ENCODE measurements around the gene IL20RB. TPM values are rescaled to one million over a fixed set of nuclear protein-coding genes. Genes with fewer than 3 reads are reported as not detected.

IL20RB gene
- total RNA-seq, 1 experiment from 2014 or later: 6.9 TPM

DNA sequence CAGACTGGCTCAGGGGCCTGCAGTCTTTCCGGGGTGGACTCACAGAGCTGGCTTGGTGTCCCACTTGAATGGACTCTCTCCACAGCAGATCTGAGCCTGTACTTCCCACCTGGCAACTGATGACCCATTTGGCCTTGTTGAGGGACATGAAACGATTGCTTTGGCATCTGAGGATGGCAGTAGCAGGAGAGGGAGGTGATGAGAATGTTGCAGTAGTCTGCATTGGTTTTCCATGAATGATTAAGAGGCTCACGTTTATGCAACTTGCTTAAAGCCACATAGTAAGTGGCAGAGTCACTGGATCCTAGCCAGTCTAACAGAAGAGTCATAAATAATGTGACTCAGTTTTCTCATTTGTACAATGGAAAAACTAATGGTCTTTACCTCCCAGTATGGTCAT is 21.9 kb downstream of the IL20RB start:
- peaks cover 14% of the 10 kb centered on the region for H3K36me3 Mint-ChIP-seq (ENCODE audit: insufficient read depth, unreplicated experiment)
- H3K36me3 ChIP-seq (ENCODE audit: control insufficient read depth, insufficient read depth, low read length): no peaks in the 10 kb centered on the region
- intact Hi-C loops (cut with micrococcal nuclease; ENCODE audit: unreplicated experiment): no loop called here

DNA sequence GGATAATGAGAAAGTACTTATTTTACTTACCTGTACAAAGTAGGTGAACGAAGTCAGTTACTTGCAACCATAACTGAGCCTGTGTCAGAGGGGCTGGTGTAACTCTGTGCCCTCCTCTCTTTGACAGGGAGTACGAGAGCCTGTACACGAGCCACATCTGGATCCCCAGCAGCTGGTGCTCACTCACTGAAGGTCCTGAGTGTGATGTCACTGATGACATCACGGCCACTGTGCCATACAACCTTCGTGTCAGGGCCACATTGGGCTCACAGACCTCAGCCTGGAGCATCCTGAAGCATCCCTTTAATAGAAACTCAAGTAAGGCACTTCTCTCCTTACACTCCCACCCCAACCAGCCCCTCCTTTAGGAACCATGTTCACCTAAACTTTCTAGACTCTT is 24.2 kb downstream of the IL20RB start:
- H3K9me3 Mint-ChIP-seq (ENCODE audit: unreplicated experiment): no peaks in the 10 kb centered on the region
- no peaks in the 10 kb centered on the region for H3K36me3 ChIP-seq (ENCODE audit: control insufficient read depth, insufficient read depth, low read length)
- H3K9me3 ChIP-seq: no peaks in the 10 kb centered on the region

More for the DNA sequence above, 21.9 kb downstream of the IL20RB start:
- Mint-ChIP-seq H3K4me1 (ENCODE audit: low read depth, unreplicated experiment) (peaks cover 9% of the 10 kb centered on the region), H3K4me3 (ENCODE audit: unreplicated experiment) (no peak overlapping the region), H3K27me3 (ENCODE audit: insufficient read depth, unreplicated experiment) (no peaks in the 10 kb centered on the region), H3K27ac (ENCODE audit: unreplicated experiment) (no peak overlapping the region), H3K9me3 (ENCODE audit: unreplicated experiment) (peaks cover 1% of the 10 kb centered on the region)
- no peak for TF ChIP-seq CTCF (IDR thresholded peaks at IDR 0.05; ENCODE audit: insufficient read depth in 1 of 2, low read depth in 1 of 2, low read length in 1 of 2, severe bottlenecking in 1 of 2, unreplicated experiment in 1 of 2)
- Histone ChIP-seq H3K27me3 (replicated peaks; ENCODE audit: control insufficient read depth, insufficient read depth, low read length) (no peaks in the 10 kb centered on the region), H3K4me1 (peaks cover 3% of the 10 kb centered on the region), H3K4me3 (ENCODE audit: low read depth, low read length) (no peak overlapping the region), H3K9me3 (peaks cover 4% of the 10 kb centered on the region; the same call in 1 of the 2 replicates)
- no TSS peak for BruUV-seq (replicated peaks)
- no peak for DNase-seq
- POLR2A ChIA-PET: no interaction called here
- CTCF ChIA-PET: no interaction called here

DNA sequence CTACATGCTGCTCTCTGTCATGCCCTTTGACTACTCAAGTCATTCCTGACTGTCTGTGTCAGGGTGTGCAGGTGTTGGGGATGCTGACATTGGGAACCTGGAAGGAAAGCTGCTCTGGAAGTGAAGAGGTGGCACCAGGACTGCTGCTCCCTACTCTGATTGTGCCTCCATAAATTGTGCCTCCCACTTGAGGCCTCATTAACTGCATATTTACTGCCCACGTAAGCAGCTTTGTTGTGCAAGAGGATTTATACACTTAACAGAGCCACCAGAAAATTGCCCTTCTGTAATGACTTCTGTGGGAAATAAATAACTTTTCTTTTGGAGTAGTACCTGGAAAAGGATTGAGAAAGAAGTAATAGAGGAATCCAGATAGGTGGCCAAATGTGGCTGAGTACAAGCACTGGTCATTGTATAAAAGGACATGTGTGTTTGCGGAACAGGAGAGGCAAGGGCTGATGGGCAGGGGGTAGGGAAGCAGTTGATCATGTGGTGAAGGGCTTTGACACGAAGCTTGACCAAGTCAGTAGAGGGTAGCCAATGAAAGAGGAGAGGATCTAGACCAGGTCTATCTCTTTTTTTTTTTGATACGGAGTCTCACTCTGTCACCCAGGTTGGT is 24.8 kb downstream of the IL20RB start:
- Mint-ChIP-seq H3K9me3 (ENCODE audit: unreplicated experiment) (no peaks in the 10 kb centered on the region), H3K4me1 (ENCODE audit: low read depth, unreplicated experiment) (peaks cover 14% of the 10 kb centered on the region), H3K27ac (ENCODE audit: unreplicated experiment) (no peak overlapping the region), H3K27me3 (ENCODE audit: insufficient read depth, unreplicated experiment) (no peaks in the 10 kb centered on the region), H3K4me3 (ENCODE audit: unreplicated experiment) (no peak overlapping the region), H3K36me3 (ENCODE audit: insufficient read depth, unreplicated experiment) (peaks cover 35% of the 10 kb centered on the region)
- no TSS peak for BruUV-seq (replicated peaks)
- CTCF ChIA-PET: no interaction called here
- Histone ChIP-seq H3K9me3 (no peaks in the 10 kb centered on the region), H3K36me3 (ENCODE audit: control insufficient read depth, insufficient read depth, low read length) (no peaks in the 10 kb centered on the region), H3K4me3 (ENCODE audit: low read depth, low read length) (no peak overlapping the region), H3K27me3 (replicated peaks; ENCODE audit: control insufficient read depth, insufficient read depth, low read length) (no peaks in the 10 kb centered on the region), H3K4me1 (peaks cover 14% of the 10 kb centered on the region)
- intact Hi-C loops (cut with micrococcal nuclease; ENCODE audit: unreplicated experiment): no loop called here
- POLR2A ChIA-PET: no interaction called here
- TF ChIP-seq CTCF (IDR thresholded peaks at IDR 0.05; ENCODE audit: insufficient read depth in 1 of 2, low read depth in 1 of 2, low read length in 1 of 2, severe bottlenecking in 1 of 2, unreplicated experiment in 1 of 2): no peak
- DNase-seq: no peak

More for the DNA sequence above, 24.2 kb downstream of the IL20RB start:
- no peaks in the 10 kb centered on the region for H3K27me3 ChIP-seq (replicated peaks; ENCODE audit: control insufficient read depth, insufficient read depth, low read length)
- BruUV-seq (replicated peaks): no TSS peak
- Mint-ChIP-seq H3K36me3 (ENCODE audit: insufficient read depth, unreplicated experiment) (peaks cover 30% of the 10 kb centered on the region), H3K4me1 (ENCODE audit: low read depth, unreplicated experiment) (peaks cover 14% of the 10 kb centered on the region), H3K27me3 (ENCODE audit: insufficient read depth, unreplicated experiment) (no peaks in the 10 kb centered on the region), H3K4me3 (ENCODE audit: unreplicated experiment) (no peak overlapping the region), H3K27ac (ENCODE audit: unreplicated experiment) (no peak overlapping the region)
- no peak for DNase-seq
- ChIA-PET CTCF (no interaction called here), POLR2A (no interaction called here)
- peaks cover 14% of the 10 kb centered on the region for H3K4me1 ChIP-seq
- no peak overlapping the region for H3K4me3 ChIP-seq (ENCODE audit: low read depth, low read length)
- intact Hi-C loops (cut with micrococcal nuclease; ENCODE audit: unreplicated experiment): no loop called here
- TF ChIP-seq CTCF (IDR thresholded peaks at IDR 0.05; ENCODE audit: insufficient read depth in 1 of 2, low read depth in 1 of 2, low read length in 1 of 2, severe bottlenecking in 1 of 2, unreplicated experiment in 1 of 2): no peak
